Loucy (cell line): ENCODE data around the gene CCRL2.

Experiments
- CTCF ChIP-seq: fragments of 200-600 bp; sonication (generic); conservative IDR thresholded peaks from 2 replicates; pipeline ENCODE4 v1.5.1; 2014; ENCODE audit warnings: mild to moderate bottlenecking, antibody characterized with exemption, low read length
- EZH2phosphoT487 ChIP-seq: fragments of 200-600 bp; IDR thresholded peaks from 2 replicates; pipeline ENCODE4 v1.6.1; 2018; ENCODE audit warnings: antibody characterized with exemption, mild to moderate bottlenecking, moderate library complexity, borderline replicate concordance

- TF ChIP-seq CTCF = no peak
- no peak for TF ChIP-seq EZH2phosphoT487
Observed at GRCh38 chr3:46395766-46396530, 11.1 kb upstream of the CCRL2 start.
